PFSK-1 (cell line): ENCODE results near the gene PEAK1.

Experiments
- POLR2AphosphoS5 ChIP-seq: IDR thresholded peaks from 2 replicates; pipeline ENCODE4 v1.6.1; 2012; ENCODE audit warnings: low read depth, mild to moderate bottlenecking, control low read depth, low read length, moderate library complexity
- REST ChIP-seq, 2 experiments: IDR thresholded peaks; 2 replicates each; pipeline versions ENCODE4 v1.6.1 to v1.8.0; 2011 to 2012; ENCODE audit warnings: low read depth in 2 of 2, low read length in 2 of 2, control low read depth in 1 of 2, inconsistent platforms in 1 of 2, mild to moderate bottlenecking in 1 of 2, moderate library complexity in 1 of 2; ENCODE audit not compliant: insufficient read depth in 1 of 2
- TAF1 ChIP-seq: IDR thresholded peaks from 2 replicates; pipeline ENCODE4 v1.6.1; 2012; ENCODE audit warnings: low read length, control low read depth, borderline replicate concordance; ENCODE audit not compliant: insufficient read depth

DNA sequence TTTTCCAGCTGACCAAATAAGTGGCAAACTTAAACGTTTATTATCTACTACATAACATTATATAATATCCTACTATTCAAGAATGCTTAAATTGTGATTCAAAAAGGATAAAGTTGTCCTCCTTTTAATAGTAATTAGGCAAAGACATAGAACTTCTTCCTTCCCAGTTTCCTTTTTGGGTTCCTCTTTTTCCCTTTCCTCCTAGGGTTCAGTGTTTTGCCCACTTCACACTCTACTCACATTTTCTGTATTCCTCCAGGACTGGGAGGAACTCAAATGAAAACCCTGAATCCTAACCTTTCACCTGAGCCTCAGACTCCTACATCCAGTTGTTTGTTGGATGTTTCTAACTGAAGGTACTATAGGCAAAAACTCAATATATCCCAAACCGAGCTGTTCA, 132.5 kb downstream of the PEAK1 start:
- TF ChIP-seq POLR2AphosphoS5, result no peak
- TF ChIP-seq TAF1, result no peak
- no peak for TF ChIP-seq REST (IDR thresholded peaks at IDR 0.05; ENCODE audit: insufficient read depth in 1 of 2, low read depth in 2 of 2, low read length in 2 of 2)
